ENCODE measurements around the gene ATP8B1.

- TF ChIP-seq EP300 (IDR thresholded peaks at IDR 0.05): no peak
- no peak for TF ChIP-seq POLR2AphosphoS5 (IDR thresholded peaks at IDR 0.05)
- no peak for TF ChIP-seq CTCF (IDR thresholded peaks at IDR 0.05)
Measured at GRCh38 chr18:57627488-57627887, 175.6 kb downstream of the ATP8B1 start.
